Measurements from ENCODE around the gene PTPRR.
A peak's percentile ranks its signal among the peaks of the same experiment; 100 is the strongest.

The PTPRR gene

GRCh38 chr12:70733385-70733784 is 187.2 kb downstream of the PTPRR start:
- TF ChIP-seq CTCF (IDR thresholded peaks at IDR 0.05; ENCODE audit: low read length, missing control alignments) = peak; percentile 75
- no peak overlapping the region for H3K4me3 ChIP-seq (replicated peaks; ENCODE audit: low read depth, low read length)
- DNase-seq (ENCODE audit: low read depth) = peak; percentile 90

- no peak overlapping the region for H3K4me3 ChIP-seq (replicated peaks; ENCODE audit: low read depth, low read length)
- no peak for TF ChIP-seq CTCF (IDR thresholded peaks at IDR 0.05; ENCODE audit: low read length, missing control alignments)
- DNase-seq (ENCODE audit: low read depth) = no peak
Measured at GRCh38 chr12:70732287-70732686, 188.3 kb downstream of the PTPRR start.

- no peak overlapping the region for H3K4me3 ChIP-seq (replicated peaks; ENCODE audit: low read depth, low read length)
- DNase-seq (ENCODE audit: low read depth) = no peak
- no peak for TF ChIP-seq CTCF (IDR thresholded peaks at IDR 0.05; ENCODE audit: low read length, missing control alignments)
Measured at GRCh38 chr12:70730675-70731180, 189.8 kb downstream of the PTPRR start.

- H3K4me3 ChIP-seq (replicated peaks; ENCODE audit: low read depth, low read length) = no peak overlapping the region
- peak; percentile 27 for DNase-seq (ENCODE audit: low read depth)
- peak; percentile 37 for TF ChIP-seq CTCF (IDR thresholded peaks at IDR 0.05; ENCODE audit: low read length, missing control alignments)
Measured at GRCh38 chr12:70724444-70724843, 196.1 kb downstream of the PTPRR start.

GRCh38 chr12:70722584-70723343 is 197.8 kb downstream of the PTPRR start:
- no peak overlapping the region for H3K4me3 ChIP-seq (replicated peaks; ENCODE audit: low read depth, low read length)
- peak; percentile 75 for DNase-seq (ENCODE audit: low read depth)
- no peak for TF ChIP-seq CTCF (IDR thresholded peaks at IDR 0.05; ENCODE audit: low read length, missing control alignments)

- H3K4me3 ChIP-seq (replicated peaks; ENCODE audit: low read depth, low read length) = no peak overlapping the region
- TF ChIP-seq CTCF (IDR thresholded peaks at IDR 0.05; ENCODE audit: low read length, missing control alignments) = no peak
- no peak for DNase-seq (ENCODE audit: low read depth)
Measured at GRCh38 chr12:70721656-70722357, 198.7 kb downstream of the PTPRR start.

All from fibroblast of pulmonary artery (primary cell).